SU-DHL-6 (cell line): ENCODE results near the gene CYP2D6.

Experiments used
- H2AFZ ChIP-seq: fragments of 200-600 bp; sonication (generic); 2 replicates; pipeline ENCODE4 v1.6.1; 2014; ENCODE audit warnings: low read depth, mild to moderate bottlenecking, moderate library complexity, mixed read lengths, antibody characterized with exemption, low read length; ENCODE audit not compliant: severe bottlenecking
- H3F3A ChIP-seq: fragments of 200-600 bp; shearing (Covaris generic); 2 replicates; pipeline ENCODE4 v1.6.0; 2016; ENCODE audit warnings: antibody characterized with exemption, mild to moderate bottlenecking; ENCODE audit not compliant: insufficient read depth
- H3K27ac ChIP-seq: fragments of 200-600 bp; sonication (generic); 2 replicates; pipeline ENCODE4 v1.5.1; 2016; ENCODE audit warnings: low read depth, mild to moderate bottlenecking, low read length, moderate library complexity, mixed read lengths
- H3K27me3 ChIP-seq: fragments of 200-600 bp; sonication (generic), shearing (Covaris generic); 2 replicates; pipeline ENCODE4 v1.6.0; 2014; ENCODE audit warnings: mild to moderate bottlenecking, low read length
- H3K36me3 ChIP-seq: fragments of 200-600 bp; sonication (generic); 2 replicates; pipeline ENCODE4 v1.6.1; 2014; ENCODE audit warnings: mild to moderate bottlenecking, low read length, mixed read lengths
- H3K4me2 ChIP-seq: fragments of 300-600, 200-600 bp; shearing (Covaris generic), sonication (generic); 2 replicates; pipeline ENCODE4 v1.6.0; 2014; ENCODE audit warnings: low read length, low read depth, mild to moderate bottlenecking; ENCODE audit not compliant: poor library complexity, severe bottlenecking
- H3K4me3 ChIP-seq: fragments of 200-600 bp; sonication (generic); 2 replicates; pipeline ENCODE4 v1.5.1; 2014; ENCODE audit warnings: antibody characterized with exemption, low read length, mild to moderate bottlenecking, mixed read lengths; ENCODE audit not compliant: insufficient read depth, poor library complexity, severe bottlenecking
- H3K79me2 ChIP-seq: fragments of 200-600 bp; sonication (generic); 2 replicates; pipeline ENCODE4 v1.6.1; 2014; ENCODE audit warnings: mild to moderate bottlenecking, low read length, moderate library complexity; ENCODE audit not compliant: insufficient read depth
- H3K9ac ChIP-seq: fragments of 200-600 bp; sonication (generic); 2 replicates; pipeline ENCODE4 v1.7.0; 2014; ENCODE audit warnings: mild to moderate bottlenecking, low read length
- H3K9me2 ChIP-seq: fragments of 200-600 bp; sonication (generic); replicated peaks from 2 replicates; pipeline ENCODE4 v1.6.1; 2014; ENCODE audit warnings: low read length; ENCODE audit not compliant: insufficient read depth
- H3K9me3 ChIP-seq: fragments of 200-600 bp; sonication (generic); 2 replicates; pipeline ENCODE4 v1.6.1; 2014; ENCODE audit warnings: low read length, mixed read lengths; ENCODE audit not compliant: insufficient read depth
- H4K20me1 ChIP-seq: fragments of 200-600 bp; sonication (generic); 2 replicates; pipeline ENCODE4 v1.6.1; 2014; ENCODE audit warnings: low read depth, mild to moderate bottlenecking, antibody characterized with exemption, low read length, moderate library complexity, mixed read lengths
- CTCF ChIP-seq: fragments of 200-600 bp; sonication (generic); IDR thresholded peaks from one replicate; pipeline ENCODE4 v1.5.1; 2017; ENCODE audit warnings: antibody characterized with exemption, mild to moderate bottlenecking, low read length, moderate library complexity; ENCODE audit not compliant: insufficient read depth, poor library complexity, severe bottlenecking
- EZH2phosphoT487 ChIP-seq: fragments of 200-600 bp; sonication (generic), shearing (Covaris generic); conservative IDR thresholded peaks from 2 replicates; pipeline ENCODE4 v1.6.1; 2018; ENCODE audit warnings: mild to moderate bottlenecking, antibody characterized with exemption, low read length, moderate library complexity, mixed read lengths

The CYP2D6 gene

GRCh38 chr22:42077486-42078125 is 53.0 kb downstream of the CYP2D6 start:
- Histone ChIP-seq H3K9me3 (no peaks in the 10 kb centered on the region), H3K9me2 (no peaks in the 10 kb centered on the region), H3K9ac (no peak overlapping the region), H4K20me1 (no peaks in the 10 kb centered on the region), H3K4me3 (no peak overlapping the region), H3K36me3 (peaks cover 3% of the 10 kb centered on the region; the same call in 1 of the 2 replicates), H3K79me2 (peaks cover 23% of the 10 kb centered on the region), H3K27me3 (no peaks in the 10 kb centered on the region), H2AFZ (no peak overlapping the region), H3K27ac (no peak overlapping the region), H3F3A (no peaks in the 10 kb centered on the region), H3K4me2 (no peak overlapping the region)
- TF ChIP-seq CTCF (no peak), EZH2phosphoT487 (no peak)

- Histone ChIP-seq H3F3A (no peaks in the 10 kb centered on the region), H3K9me2 (no peaks in the 10 kb centered on the region), H3K9ac (no peak overlapping the region), H3K27me3 (no peaks in the 10 kb centered on the region), H3K9me3 (no peaks in the 10 kb centered on the region), H3K79me2 (peaks cover 20% of the 10 kb centered on the region), H3K36me3 (no peaks in the 10 kb centered on the region), H2AFZ (no peak overlapping the region), H3K4me3 (no peak overlapping the region), H3K27ac (no peak overlapping the region), H4K20me1 (no peaks in the 10 kb centered on the region), H3K4me2 (no peak overlapping the region)
- TF ChIP-seq EZH2phosphoT487 (no peak), CTCF (no peak)
Measured at GRCh38 chr22:42076764-42077485, 53.7 kb downstream of the CYP2D6 start.
